Activated CD4-positive, alpha-beta T cell treated with anti-CD3 and anti-CD28 coated beads for 4 hours (primary cell): ENCODE measurements around the gene ZNF512B.

ENCODE experiments used
- DNase-seq, 2 donors: peaks; one replicate each; pipeline ENCODE4 v3.0.0-alpha.2; 2020

The ZNF512B gene

DNA sequence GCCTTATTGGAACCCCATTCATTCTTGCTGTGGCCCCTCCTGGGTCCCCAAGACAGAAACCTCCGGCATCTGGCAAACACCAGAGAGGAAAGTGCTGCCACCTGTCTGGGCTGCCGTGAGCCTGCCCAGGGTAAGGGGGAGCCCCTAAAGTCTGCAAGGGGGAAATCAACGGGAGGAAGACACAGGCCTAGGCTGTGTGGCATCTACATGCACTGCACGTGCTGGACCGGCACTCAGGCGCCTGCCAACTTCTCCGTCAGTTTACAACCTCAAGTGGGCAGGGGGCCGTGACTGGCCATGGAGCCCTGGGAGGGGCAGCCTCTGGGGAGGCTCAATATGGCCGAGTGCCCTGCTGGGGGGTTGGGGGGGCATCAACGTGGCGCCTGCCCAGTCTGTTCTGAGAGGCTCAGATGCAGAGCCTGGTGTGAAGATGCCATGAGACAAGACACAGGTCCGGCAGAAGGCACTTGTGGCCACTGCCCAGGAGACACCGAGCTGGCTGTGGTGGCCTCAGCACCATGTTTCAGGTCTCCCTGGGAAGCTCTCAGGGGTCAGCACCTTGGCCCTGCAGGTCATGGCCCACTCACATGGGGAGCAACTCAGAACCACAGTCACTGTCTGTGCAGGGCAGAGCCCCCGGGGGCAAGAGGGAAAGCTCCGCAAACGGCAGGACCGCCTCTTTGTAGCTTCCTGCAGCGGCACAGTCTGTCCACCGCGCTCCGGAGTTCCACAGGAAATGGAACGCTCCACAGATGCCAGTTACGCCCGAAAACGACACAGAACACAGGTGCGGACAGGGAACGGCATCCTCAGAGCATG lies 21.9 kb downstream of the ZNF512B start:
- DNase-seq: no peak

DNA sequence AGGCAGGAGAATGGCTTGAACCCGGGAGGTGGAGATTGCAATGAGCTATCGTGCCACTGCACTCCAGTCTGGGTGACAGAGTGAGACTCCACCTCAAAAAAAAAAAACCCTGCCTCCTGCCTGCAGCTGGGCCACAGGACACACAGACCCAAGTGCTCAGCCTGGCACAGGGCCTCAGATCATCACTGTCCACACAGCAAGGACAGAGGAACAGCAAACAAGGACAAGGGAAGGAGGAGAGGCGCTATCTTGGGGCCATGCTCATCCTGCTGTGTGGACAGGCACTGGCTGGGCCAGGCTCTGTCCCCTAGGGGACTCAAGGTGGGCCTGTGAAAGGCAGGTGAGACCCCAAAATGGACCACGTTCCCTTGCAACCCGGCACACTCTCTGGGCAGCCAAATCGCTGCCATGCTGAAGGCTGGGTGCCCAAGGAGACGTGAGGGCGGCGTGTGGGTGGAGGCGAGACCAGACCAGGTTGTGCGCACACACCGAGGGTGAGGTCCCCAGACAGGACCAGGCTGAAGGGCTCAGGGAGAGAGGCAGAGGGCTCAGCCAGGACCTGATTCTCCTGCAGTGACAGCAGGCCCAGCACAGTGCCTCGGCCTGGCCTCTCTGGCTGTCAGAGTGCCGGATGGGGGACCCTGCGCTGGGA lies 22.6 kb downstream of the ZNF512B start:
- no peak for DNase-seq

DNA sequence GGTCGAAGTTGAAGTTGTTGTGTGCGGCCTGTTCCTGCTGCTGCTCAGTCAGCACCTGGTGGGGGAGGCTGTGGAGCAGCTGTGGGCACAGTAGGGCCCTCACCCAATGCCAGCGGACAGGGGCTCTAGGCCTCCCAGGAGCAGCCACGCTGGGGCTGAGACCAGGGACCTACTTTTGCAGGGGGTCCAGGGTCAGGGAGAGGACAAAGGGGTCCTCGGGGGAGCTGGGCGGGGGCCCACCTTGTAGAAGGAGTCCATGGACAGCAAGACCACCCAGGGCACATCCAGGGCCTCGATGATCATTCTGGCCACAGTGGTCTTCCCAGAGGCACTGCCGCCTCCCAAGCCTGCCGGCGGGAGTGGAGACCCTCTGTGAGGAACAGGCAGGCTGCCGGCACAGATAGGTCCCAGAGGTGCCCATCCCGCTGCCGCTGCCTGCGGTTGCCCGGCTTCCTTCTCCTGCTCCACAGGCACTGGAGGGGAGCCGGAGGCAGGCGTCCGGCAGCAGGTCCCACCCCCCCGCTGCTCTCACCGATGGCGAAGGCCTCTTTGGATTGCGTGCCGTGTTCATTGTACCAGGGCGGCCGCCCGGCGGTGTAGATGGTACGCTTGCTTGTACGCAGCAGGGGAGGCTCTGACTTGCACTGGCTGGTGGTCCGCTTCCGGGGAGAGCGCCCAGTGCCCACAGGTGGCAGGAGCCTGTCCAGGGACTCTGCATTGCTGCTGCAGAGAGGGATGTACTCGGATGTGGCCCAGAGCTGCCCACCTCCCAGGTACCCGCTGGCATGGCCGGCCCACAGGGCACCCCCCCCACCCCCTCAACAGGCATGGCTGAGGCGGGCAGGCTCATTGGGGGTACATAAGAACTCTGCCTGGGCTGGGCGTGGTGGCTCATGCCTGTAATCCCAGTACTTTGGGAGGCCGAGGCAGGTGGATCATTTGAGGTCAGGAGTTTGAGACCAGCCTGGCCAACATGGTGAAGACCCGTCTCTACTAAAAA lies 23.5 kb downstream of the ZNF512B start:
- DNase-seq: no peak

DNA sequence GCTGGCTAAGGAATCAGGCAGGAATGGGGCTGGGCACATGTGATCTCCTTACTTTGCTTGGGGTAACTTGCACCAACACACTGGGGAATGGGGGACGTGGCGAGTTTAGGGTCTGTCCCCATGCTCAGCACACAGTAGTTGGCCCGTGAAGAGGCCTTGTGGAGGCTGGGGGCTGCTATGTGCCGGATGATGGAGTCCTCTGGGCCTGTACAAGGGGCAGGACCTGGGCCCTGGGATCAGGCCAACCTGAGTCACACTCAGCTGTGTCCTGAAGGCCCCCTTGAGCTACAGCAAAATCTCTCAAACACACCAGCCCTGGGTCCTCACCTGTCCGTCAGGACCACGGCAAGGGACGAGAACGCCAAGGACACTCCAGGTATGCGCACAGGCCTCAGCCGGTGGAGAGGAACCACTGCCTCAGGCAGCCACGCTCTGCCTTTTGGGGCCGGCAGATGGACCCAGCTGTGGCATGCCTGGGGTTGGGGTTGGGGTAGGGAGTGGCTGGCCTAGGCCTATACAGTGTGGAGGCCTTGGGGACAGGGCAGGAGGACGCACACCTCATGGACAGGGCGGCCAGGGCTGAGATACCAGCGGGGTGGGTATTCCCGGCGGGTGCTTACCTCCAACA lies 24.6 kb downstream of the ZNF512B start:
- no peak for DNase-seq

DNA sequence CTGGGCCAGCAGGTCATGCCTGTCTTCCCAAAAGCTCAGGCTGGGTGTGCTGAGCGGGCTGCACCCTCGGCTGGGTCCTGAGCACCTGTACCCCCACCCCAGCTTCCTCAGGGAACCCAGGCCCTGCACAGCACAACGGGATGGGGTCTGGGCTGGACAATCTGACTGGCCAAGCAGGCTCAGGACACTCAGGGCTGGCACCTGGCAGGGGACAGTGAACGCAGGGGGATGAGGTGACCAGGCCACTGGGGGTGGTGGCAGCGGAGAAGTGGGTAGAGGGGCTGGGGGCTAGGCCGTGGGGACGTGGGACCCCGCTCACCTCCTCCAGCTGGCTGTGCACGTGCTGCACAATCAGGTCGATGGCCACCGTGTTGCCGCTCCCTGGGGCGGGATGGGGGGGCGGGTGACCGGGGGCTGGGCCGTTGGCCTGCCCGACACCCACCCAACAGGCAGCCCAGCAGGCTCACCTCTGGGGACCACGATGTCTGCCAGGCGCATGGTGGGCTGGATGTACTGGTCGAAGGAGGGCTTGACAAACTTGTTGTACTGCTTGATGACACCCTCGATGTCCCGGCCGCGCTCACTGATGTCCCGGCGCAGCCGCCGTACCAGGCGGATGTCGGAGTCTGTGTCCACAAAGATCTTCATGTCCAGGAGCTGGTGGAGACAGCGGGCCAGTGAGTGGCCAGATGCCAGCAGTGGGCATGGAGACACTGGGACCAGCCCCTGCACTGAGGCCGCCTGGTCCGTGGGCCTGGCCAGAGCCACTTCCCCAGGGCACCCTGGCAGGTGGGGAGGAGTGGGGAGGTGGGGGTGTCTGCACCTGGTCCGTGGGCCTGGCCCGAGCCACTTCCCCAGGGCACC lies 25.4 kb downstream of the ZNF512B start:
- no peak for DNase-seq

DNA sequence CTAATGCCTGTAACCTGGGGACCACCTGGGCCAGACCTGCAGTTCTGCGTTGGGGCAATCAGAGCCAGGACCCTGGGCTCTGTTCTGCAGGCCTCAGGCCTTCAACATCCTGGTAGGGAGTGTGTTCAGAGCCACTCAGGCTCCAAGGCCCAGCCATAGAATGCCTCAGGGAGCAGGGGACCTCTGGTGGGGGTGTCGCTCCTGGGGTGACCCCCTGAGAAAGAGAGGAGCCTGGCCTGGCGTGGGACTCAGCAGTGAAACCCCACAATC lies 26.0 kb downstream of the ZNF512B start:
- no peak for DNase-seq

DNA sequence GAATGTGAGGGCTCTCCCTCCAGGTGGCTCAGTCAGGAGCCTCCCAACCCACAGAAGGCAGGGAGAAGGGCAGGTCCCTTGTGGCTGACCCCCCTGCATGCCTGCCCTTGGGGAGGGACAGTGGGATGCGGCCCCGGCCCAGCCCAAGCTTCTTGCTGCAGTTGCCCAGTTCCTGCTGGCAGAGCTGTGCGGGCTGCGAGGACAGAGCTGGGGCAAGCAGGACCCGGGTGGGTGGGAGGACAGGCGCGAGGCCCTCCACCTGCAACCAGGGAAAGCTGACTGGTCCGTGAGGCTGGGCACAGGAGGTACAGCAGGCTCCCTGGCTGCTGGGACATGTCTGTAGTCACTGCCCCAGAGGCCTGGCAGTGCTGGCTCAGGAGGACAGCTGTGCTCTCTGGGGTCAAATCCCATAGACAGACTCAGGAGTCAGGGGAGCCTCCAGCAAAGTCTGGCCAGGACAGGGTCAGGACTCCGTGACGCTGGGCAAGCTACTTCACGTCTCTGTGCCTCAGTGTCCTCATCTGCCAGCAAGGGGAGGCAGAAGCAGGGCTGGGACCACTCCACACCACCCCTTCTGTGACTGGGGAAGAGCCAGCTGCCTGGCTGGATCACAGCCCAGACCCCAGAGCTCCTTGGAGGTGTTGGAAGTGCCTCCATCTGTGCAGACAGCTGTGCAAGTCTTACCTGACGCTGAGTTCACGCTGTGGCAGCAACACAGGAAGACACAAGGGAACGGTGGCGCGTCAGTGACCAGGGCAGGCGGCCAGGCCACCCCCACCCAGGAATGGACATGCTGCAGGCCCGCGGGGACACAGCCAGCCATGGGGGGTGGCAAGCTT lies 26.5 kb downstream of the ZNF512B start:
- no peak for DNase-seq

DNA sequence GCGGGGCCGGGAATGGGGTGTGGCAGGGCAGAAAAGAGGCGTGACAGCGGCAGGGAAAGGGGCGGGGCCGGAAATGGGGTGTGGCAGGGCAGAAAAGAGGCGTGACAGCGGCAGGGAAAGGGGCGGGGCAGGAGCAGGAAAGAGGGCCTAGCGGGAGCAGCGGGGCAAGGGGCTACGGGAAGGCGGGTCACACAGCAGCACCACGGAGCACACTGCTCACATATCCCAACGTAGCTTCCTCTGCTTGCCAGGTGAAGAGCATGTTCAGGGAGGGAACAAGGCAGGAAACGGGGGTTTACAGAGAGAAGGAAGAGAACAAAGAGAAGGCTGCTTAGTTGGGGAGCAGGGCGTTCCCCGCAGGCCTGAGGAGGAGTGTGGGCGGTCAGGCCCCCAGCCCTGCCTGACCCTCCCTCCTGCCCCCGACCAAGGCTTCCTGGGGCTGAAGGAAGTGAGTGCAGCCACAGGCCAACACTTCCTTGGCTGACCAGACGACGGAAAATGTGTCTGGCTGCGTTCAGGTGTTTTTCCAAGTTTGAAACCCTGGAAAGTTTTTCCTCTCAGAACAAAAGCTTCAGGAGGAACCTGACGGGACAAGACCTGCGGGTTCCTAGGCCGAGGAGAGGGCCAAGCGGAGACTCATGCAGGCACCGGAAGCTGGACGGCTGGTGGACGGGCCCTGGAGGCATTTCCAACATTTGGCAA lies 27.3 kb downstream of the ZNF512B start:
- peak in 1 of 2 donors; percentile 32 for DNase-seq

DNA sequence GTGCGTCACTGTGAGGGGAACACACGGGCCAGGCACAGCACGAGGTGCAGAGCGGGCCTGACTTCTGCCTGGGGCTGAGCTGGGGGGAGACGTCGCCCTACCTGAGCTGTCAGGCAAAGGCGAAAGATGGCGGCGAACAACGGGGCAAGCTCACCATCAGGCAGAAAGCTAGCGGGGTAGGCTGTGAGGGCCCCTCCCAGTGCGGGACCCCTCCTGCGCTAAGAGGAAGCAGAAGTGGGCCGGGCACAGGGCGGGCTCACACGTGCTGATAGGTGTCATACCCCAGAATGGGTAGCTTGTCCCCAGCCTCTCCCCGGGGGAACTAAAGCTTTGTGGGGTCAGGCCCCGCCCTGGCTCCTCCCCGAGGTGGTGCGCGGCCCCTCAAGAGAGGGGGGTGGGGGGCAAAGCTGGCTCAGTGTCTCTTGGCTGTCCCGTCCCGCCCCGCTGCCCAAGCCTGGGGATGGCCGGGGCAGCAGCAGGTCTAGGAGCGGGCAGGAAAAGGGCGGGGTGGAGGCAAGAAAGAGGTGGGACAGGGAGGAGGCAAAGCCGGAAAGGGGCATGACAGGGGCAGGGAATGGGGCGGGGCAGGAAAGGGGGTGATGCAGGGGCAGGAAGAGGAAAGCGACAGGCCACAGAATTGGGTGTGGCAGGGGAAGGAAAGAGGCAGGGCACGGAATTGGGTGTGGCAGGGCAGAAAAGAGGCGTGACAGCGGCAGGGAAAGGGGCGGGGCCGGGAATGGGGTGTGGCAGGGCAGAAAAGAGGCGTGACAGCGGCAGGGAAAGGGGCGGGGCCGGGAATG lies 28.2 kb downstream of the ZNF512B start:
- peak; percentile 49 to 58 for DNase-seq

DNA sequence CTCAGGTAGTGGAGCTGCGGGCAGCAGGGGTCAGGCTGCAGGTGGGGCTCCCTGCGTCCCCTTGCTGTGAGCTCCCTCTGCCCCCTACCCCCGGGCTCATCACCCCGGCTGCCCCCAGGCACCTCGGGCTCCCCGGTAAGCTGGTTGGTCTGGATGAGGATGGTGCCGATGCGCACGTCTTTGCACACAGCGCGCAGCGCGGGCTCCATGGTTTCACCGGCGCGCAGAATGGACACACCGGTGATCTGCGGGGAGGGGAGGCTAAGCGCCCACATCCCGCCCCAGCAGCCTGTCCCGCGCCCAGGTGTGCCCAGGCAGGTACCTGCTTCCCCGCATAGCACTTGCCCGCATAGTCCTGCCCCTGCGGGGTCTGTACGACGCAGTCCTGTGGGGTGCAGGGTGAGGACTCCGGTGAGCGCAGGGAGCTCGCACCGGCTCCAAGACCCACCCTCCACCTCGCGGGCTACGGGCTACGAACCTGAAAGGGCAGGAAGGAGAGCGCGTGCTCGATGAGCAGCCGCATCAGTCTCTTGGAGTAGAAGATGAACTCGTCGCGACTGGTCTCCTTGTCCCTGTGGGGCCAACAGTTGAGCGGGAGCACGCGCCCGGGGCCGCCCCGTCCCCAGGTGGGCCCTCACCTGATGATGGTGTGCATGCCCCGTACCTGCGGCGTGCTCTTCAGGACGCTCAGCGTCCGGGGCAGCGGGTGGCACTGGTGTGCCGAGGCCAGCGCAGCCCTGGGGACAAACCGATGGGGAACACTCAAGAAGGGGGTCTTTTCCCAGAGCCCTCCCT lies 29.1 kb downstream of the ZNF512B start:
- DNase-seq: no peak

DNA sequence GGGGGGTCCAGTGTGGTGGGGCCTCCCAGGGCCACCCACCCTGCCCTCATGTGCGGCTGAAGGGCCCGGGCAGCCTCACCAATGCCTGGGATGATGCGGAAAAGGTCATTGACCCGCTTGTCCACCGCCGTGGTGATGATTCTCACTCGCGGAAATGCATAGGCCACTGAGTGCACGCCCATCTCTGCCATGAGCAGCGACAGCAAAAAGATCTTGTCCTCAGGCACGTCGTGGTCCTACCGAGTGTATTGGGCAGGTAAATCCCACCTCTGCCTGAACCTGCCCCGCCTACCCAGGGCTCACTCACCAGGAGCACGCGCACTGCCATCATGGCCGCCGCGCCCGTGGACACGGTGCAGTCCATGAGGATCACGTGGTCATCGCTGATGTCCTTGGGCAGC lies 29.7 kb downstream of the ZNF512B start:
- no peak for DNase-seq

DNA sequence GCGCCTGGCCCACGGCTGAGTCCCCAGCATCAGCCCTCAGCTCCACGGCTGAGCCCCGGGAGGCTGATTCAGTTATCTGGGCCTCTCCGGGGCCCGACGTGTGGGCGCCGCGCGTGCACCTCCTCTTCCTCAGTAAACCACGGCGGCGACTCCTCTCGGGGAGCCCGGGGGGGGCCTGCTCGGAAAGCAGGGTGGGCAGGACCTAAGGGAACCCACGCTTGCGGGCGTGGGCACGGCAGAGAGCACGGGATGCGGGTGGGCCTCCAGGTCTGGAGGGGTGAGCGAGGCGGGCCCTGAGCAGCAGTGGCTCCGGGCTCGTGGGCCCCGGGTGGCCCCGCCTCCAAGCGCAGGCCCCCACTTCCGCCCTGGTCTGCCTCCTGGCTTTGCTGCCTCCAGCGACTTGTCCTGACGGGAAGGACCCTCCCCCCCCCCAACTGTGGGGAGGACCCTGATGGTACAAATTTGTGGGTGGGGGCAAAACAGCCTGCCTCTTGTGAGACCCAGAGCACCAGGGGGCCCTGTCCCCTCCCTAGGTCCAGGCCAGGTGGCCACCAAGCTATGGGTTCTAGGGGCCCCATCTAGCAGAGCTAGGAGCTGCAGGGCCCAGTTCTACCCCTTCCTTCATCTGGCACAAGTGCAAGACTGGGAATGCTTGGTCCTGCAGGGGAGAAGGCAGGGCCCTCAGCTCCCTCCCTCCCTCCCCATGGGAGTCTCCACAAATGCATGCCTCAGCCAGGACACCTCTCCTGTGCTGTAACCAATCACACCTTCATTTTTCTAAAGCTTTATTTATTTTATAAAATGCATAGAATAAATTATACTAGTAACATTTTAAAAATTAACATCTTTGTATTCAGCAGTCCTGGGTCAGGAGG lies 30.4 kb downstream of the ZNF512B start:
- peak in 1 of 2 donors; percentile 34 for DNase-seq

DNA sequence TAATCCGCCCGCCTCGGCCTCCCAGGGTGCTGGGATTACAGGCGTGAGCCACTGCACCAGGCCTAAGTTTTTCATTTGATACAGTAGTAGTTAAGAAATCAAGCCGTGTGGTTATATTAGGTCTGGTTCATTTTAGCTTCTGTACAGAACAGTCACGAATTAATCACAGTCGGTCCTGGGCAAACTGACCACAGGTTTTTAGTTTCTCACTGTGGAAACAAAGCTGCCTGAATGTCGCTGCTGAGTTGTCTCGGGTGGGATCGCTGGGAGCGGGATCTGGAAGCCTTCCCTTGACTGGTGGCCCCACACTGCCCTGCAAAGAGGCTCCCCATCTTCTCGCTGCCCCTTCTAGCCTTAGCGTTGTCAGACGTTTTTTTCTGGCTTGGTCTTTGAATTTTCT lies 32.1 kb downstream of the ZNF512B start:
- DNase-seq: no peak

DNA sequence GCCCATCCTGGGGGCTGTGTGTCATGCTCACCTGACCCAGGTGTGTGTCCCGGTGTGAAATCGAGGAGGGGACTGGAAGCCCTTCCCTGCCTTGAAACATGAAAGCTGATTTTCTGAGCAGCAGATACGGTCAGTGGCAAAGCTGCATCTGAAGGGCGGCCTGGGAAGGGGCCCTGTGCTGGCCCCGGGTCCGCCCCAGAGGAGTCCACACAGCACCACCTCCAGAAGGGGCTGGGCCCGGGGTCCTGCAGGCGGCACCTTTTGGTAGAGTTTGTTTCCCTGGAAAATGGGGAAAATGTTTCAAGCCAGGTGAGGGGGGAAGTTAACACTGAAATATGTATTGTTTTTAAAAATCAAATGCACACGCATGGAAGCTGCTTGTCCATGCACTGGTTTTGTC lies 34.3 kb downstream of the ZNF512B start:
- no peak for DNase-seq

DNA sequence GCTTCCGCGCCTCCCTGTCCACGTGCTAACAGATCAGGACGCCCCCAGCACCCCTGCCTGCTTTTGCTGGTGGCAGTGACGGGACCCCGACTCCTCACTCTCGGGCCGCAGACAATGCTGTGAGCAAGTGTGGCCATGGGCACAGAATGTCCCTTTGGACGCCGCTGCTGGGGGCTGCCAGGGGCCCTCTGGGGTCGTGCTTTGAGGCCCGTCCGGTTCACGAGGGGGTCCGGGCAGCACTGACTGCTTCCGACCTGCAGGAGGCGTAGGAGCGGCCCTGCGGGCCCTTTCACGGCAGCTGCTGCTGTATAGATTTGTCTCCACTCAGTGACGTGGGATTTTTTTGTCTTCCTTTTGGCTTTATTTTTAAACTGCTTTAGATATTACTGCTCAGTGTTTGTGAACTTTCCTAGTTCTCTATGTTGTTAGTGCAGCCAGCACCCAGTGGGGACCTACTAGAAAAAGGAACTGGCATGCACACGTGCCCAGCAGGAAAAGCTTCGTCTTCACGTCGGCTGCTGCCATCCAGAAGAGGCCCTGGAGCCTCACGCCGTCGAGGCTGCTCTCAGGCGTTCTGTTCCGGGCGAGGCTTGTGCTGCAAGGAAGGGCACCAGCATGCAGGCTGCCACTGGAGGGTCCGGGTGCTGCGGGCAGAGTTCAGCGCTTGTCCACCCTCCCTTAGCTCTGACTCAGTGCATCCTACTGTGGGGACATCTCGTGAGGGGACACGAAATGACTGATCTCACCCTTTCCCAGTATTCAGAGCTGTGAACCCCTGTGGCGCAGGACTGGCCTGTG lies 35.3 kb downstream of the ZNF512B start:
- no peak for DNase-seq

DNA sequence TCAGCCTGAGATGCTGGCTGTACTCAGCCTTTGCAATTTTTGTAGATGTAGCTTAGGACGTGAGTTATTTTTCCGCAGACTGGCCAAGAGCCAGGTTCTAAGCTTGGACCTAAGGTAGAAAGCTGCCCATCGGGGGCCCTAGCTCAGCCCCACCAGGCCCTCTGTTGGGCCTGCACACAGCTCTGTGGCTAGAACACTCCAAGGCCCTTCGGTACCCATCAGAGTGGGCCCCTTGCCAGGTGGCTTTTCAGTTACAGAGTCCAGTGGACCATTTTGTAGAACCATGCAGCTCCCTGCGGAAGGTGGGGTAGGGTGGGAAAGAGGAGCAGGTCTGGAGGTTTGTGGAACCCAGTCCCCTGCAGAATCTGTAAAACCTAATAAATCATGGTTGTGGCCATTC lies 36.1 kb downstream of the ZNF512B start:
- no peak for DNase-seq
